Motor neuron (in vitro differentiated cells): ENCODE measurements around the gene TNFAIP8L3. TPM values are rescaled to one million over a fixed set of nuclear protein-coding genes. Genes with fewer than 3 reads are reported as not detected.

Experiments
- ATAC-seq, 8 experiments: fragments of 200-7000 bp; cut with Tn5 transposase; replicated peaks in 6 of 8; 2 replicates each; pipeline ENCODE4 v1.8.0; 2021; ENCODE audit warnings: mild to moderate bottlenecking in 8 of 8, moderate library complexity in 8 of 8
- H3K27ac ChIP-seq, 2 donors: fragments of 250-450 bp; sonication (Bioruptor Pico); 2 replicates each; pipeline ENCODE4 v1.9.0; 2021; ENCODE audit warnings: antibody characterized with exemption in 2 of 2, mild to moderate bottlenecking in 2 of 2, moderate library complexity in 1 of 2
- H3K4me1 ChIP-seq, 2 donors: fragments of 250-450 bp; sonication (Bioruptor Pico); replicated peaks in 1 of 2; 2 replicates each; pipeline ENCODE4 v1.6.1; 2021; ENCODE audit warnings: antibody characterized with exemption in 2 of 2, mild to moderate bottlenecking in 2 of 2, moderate library complexity in 1 of 2
- H3K4me3 ChIP-seq, 5 donors: fragments of 250-450 bp; sonication (Bioruptor Pico); 2 replicates each; pipeline ENCODE4 v1.9.0; 2021; ENCODE audit warnings: antibody characterized with exemption in 5 of 5, mild to moderate bottlenecking in 5 of 5, moderate library complexity in 4 of 5
- WGBS, 10 experiments: fragments of 450-650 bp; shearing (Covaris generic); methylation state at CpG; one replicate each; pipeline ENCODE4 v1.0.0; 2022; 5-methylcytosine and 5-hydroxymethylcytosine counted together
- in situ Hi-C, 9 experiments: fragments of 400-800 bp; cut with MboI; loops; one replicate each; pipeline ENCODE4 v1.15.0; 2021; ENCODE audit warnings: low sequenced_read_pairs in 9 of 9, low pct_unique_long_range_greater_than_20kb in 2 of 9; ENCODE audit not compliant: unreplicated experiment in 9 of 9
- total RNA-seq, 8 experiments: library from RNA; unstranded; fragments of 300-600 nt; gene quantifications; 2 replicates each; pipeline versions ENCODE4 v1.2.3 to v1.2.4, GENCODE V29; 2022

The TNFAIP8L3 gene
- total RNA-seq, 8 experiments from 2014 or later = 0.75 to 6.9 (median 2.0) TPM

- ATAC-seq = peak in 2 of 8 experiments; percentile 98
- no peak overlapping the region for H3K27ac ChIP-seq
- no peak overlapping the region for H3K4me3 ChIP-seq
- WGBS, 10 experiments = 32 to 96% (median 82%) methylated on average over 1 to 4 of the region's 6 CpGs; no CpG with 5 or more reads in 2 of the 10 experiments
- H3K4me1 ChIP-seq = no peaks in the 10 kb centered on the region
- in situ Hi-C loops = no loop called here
These were observed 63.9 kb downstream of the TNFAIP8L3 start for GRCh38 chr15:51030649-51031316.

GRCh38 chr15:51025454-51025846 lies 69.3 kb downstream of the TNFAIP8L3 start:
- no peak overlapping the region for H3K27ac ChIP-seq
- H3K4me1 ChIP-seq = no peaks in the 10 kb centered on the region
- no peak for ATAC-seq
- WGBS, 10 experiments = 73 to 100% (median 81%) methylated on average over 1 to 3 of the region's 3 CpGs; no CpG with 5 or more reads in 3 of the 10 experiments
- no peak overlapping the region for H3K4me3 ChIP-seq
- in situ Hi-C loops = no loop called here

- WGBS, 10 experiments = 4 to 100% (median 60%) methylated on average over 1 to 4 of the region's 4 CpGs; no CpG with 5 or more reads in 2 of the 10 experiments
- ATAC-seq = peak in 3 of 8 experiments; percentile 23 to 96 (median 83)
- no peaks in the 10 kb centered on the region for H3K4me1 ChIP-seq
- in situ Hi-C loops = no loop called here
- no peak overlapping the region for H3K27ac ChIP-seq
- H3K4me3 ChIP-seq = no peak overlapping the region
These were observed 69.8 kb downstream of the TNFAIP8L3 start for GRCh38 chr15:51024735-51025453.

GRCh38 chr15:51023499-51023898 lies 71.2 kb downstream of the TNFAIP8L3 start:
- WGBS, 10 experiments = 67 to 80% methylated on average over 1 of the region's 1 CpG; no CpG with 5 or more reads in 8 of the 10 experiments
- H3K4me3 ChIP-seq = no peak overlapping the region
- ATAC-seq = no peak
- no peak overlapping the region for H3K27ac ChIP-seq
- no peaks in the 10 kb centered on the region for H3K4me1 ChIP-seq
- in situ Hi-C loops = no loop called here

- ATAC-seq = no peak
- H3K4me1 ChIP-seq = no peaks in the 10 kb centered on the region
- in situ Hi-C loops = no loop called here
- H3K27ac ChIP-seq = no peak overlapping the region
- H3K4me3 ChIP-seq = no peak overlapping the region
These were observed 72.5 kb downstream of the TNFAIP8L3 start for GRCh38 chr15:51022206-51022605.

- ATAC-seq = no peak
- H3K27ac ChIP-seq = no peak overlapping the region
- H3K4me3 ChIP-seq = no peak overlapping the region
- 44 to 100% (median 100%) methylated on average over 1 of the region's 1 CpG; no CpG with 5 or more reads in 3 of the 10 experiments for WGBS, 10 experiments
- in situ Hi-C loops = no loop called here
- H3K4me1 ChIP-seq = no peaks in the 10 kb centered on the region
These were observed 78.1 kb downstream of the TNFAIP8L3 start for GRCh38 chr15:51016615-51017014.

- in situ Hi-C loops = no loop called here
- no peak overlapping the region for H3K27ac ChIP-seq
- H3K4me1 ChIP-seq = no peaks in the 10 kb centered on the region
These were observed 83.5 kb downstream of the TNFAIP8L3 start for GRCh38 chr15:51011212-51011611.

GRCh38 chr15:51007131-51007666 lies 87.5 kb downstream of the TNFAIP8L3 start:
- H3K4me3 ChIP-seq = no peak overlapping the region
- peaks cover 0 to 3% of the 10 kb centered on the region in 2 donors for H3K4me1 ChIP-seq
- ATAC-seq = no peak
- WGBS, 10 experiments = 78 to 100% (median 91%) methylated on average over 1 to 4 of the region's 4 CpGs
- no peak overlapping the region for H3K27ac ChIP-seq
- in situ Hi-C loops = no loop called here

More at GRCh38 chr15:51011212-51011611, 83.5 kb downstream of the TNFAIP8L3 start:
- no peak for ATAC-seq
- no peak overlapping the region for H3K4me3 ChIP-seq
- 17 to 100% (median 71%) methylated on average over 1 of the region's 1 CpG; no CpG with 5 or more reads in 4 of the 10 experiments for WGBS, 10 experiments

Other genes starting within 250 kb of the TNFAIP8L3 start
- 10 to 100 TPM in 3 of 8 experiments, 1 to 10 TPM in 5; 4.2 to 16.0 (median 8.9) TPM for gene AP4E1, start 186.2 kb downstream of the TNFAIP8L3 start, total RNA-seq
- gene CYP19A1, start 243.7 kb upstream of the TNFAIP8L3 start, total RNA-seq = 1 to 10 TPM in 5 of 8 experiments, under 1 TPM in 3; 0.56 to 8.2 (median 1.7) TPM
- 10 to 100 TPM in 3 of 8 experiments, 1 to 10 TPM in 3, under 1 TPM in 2; 0.20 to 17.0 (median 5.9) TPM for gene GLDN, start 246.7 kb upstream of the TNFAIP8L3 start, total RNA-seq